HepG2 (cell line): ENCODE data around the gene CUL4A. TPM values are rescaled to one million over a fixed set of nuclear protein-coding genes. Genes with fewer than 3 reads are reported as not detected.
A peak's percentile ranks its signal among the peaks of the same experiment; 100 is the strongest.

ENCODE experiments used
- CBX2 ChIP-seq, 2 experiments: fragments of 200-600 bp in 1 of 2; sonication (generic); formaldehyde crosslinking in 1 of 2; IDR thresholded peaks; 2 replicates each; pipeline versions ENCODE4 v1.7.0 to v1.8.1; 2018 to 2022; ENCODE audit warnings: low read depth in 2 of 2, low read length in 1 of 2, mild to moderate bottlenecking in 1 of 2, missing genetic modification reagents in 1 of 2
- FOXO1 ChIP-seq: sonication (generic); formaldehyde crosslinking; IDR thresholded peaks from 2 replicates; pipeline ENCODE4 v1.4.0; 2020; ENCODE audit warnings: missing genetic modification reagents
- KAT7 ChIP-seq: IDR thresholded peaks from 2 replicates; pipeline ENCODE4 v1.6.1; 2018; ENCODE audit warnings: borderline replicate concordance, missing compliant biosample characterization
- KLF13 ChIP-seq: sonication (generic); formaldehyde crosslinking; IDR thresholded peaks from 2 replicates; pipeline ENCODE4 v1.4.0; 2020; ENCODE audit warnings: mild to moderate bottlenecking, missing genetic modification reagents
- KMT2A ChIP-seq: sonication (generic); formaldehyde crosslinking; IDR thresholded peaks from 2 replicates; pipeline ENCODE4 v1.4.0; 2020; ENCODE audit warnings: missing genetic modification reagents
- MEF2D ChIP-seq: sonication (generic); formaldehyde crosslinking; IDR thresholded peaks from 2 replicates; pipeline ENCODE4 v1.5.1; 2020; ENCODE audit warnings: mild to moderate bottlenecking, missing genetic modification reagents
- MTF1 ChIP-seq: sonication (generic); formaldehyde crosslinking; IDR thresholded peaks from 2 replicates; pipeline ENCODE4 v1.5.0; 2020; ENCODE audit warnings: missing genetic modification reagents
- NRL ChIP-seq: sonication (generic); formaldehyde crosslinking; IDR thresholded peaks from 2 replicates; pipeline ENCODE4 v1.5.0; 2020; ENCODE audit warnings: missing genetic modification reagents, mild to moderate bottlenecking, moderate library complexity, borderline replicate concordance
- ONECUT2 ChIP-seq: sonication (generic); formaldehyde crosslinking; IDR thresholded peaks from 2 replicates; pipeline ENCODE4 v1.4.0; 2020; ENCODE audit warnings: missing genetic modification reagents
- PHF20 ChIP-seq: sonication (generic); formaldehyde crosslinking; IDR thresholded peaks from 2 replicates; pipeline ENCODE4 v1.5.0; 2020; ENCODE audit warnings: mild to moderate bottlenecking, missing genetic modification reagents
- STAG1 ChIP-seq: sonication (generic); formaldehyde crosslinking; IDR thresholded peaks from 2 replicates; pipeline ENCODE4 v1.4.0; 2020; ENCODE audit warnings: missing genetic modification reagents
- XRCC5 ChIP-seq: fragments of 200-400 bp; formaldehyde crosslinking; optimal IDR thresholded peaks from 2 replicates; pipeline ENCODE3; 2017; ENCODE audit warnings: mild to moderate bottlenecking, low read length
- ZSCAN25 ChIP-seq: sonication (generic); formaldehyde crosslinking; IDR thresholded peaks from 2 replicates; pipeline ENCODE4 v1.8.0; 2022; ENCODE audit warnings: mild to moderate bottlenecking, missing genetic modification reagents
- polyA plus RNA-seq, 8 experiments: library from polyadenylated mRNA; depleted of rRNA in 3 of 8; stranded (reverse) in 7 of 8; unstranded in 1 of 8; fragments of >200 nt; fragmentation: Illumina TruSeq in 4 of 8; extraction: Trizol in 4 of 8; gene quantifications; 2 replicates each; pipeline versions ENCODE4 v1.2.1 to v1.2.3, GENCODE V29; 2011 to 2016; ENCODE audit warnings: low read depth in 4 of 8, missing spikeins in 1 of 8, mixed read lengths in 1 of 8; ENCODE audit not compliant: insufficient read depth in 1 of 8
- total RNA-seq, 5 experiments: library from RNA; depleted of rRNA; stranded (reverse); fragments of >200 nt; fragmentation: Illumina TruSeq; extraction: Trizol; gene quantifications; 2 replicates each; pipeline ENCODE4 v1.2.3, GENCODE V29; 2016; ENCODE audit warnings: low read depth in 1 of 5
- TF ChIP-seq, protein P1 (sequence below): sonication (generic); formaldehyde crosslinking; IDR thresholded peaks from 2 replicates; pipeline ENCODE4 v1.4.0; 2020; ENCODE audit warnings: missing genetic modification reagents
- TF ChIP-seq, protein P2 (sequence below): sonication (generic); formaldehyde crosslinking; IDR thresholded peaks from 2 replicates; pipeline ENCODE4 v1.5.0; 2020; ENCODE audit warnings: missing genetic modification reagents, mild to moderate bottlenecking, borderline replicate concordance
- TF ChIP-seq, protein P3 (sequence below): sonication (generic); formaldehyde crosslinking; IDR thresholded peaks from 2 replicates; pipeline ENCODE4 v1.5.1; 2020; ENCODE audit warnings: mild to moderate bottlenecking, missing genetic modification reagents, borderline replicate concordance
- TF ChIP-seq, protein P4 (sequence below): sonication (generic); formaldehyde crosslinking; conservative IDR thresholded peaks from 2 replicates; pipeline ENCODE4 v1.4.0; 2020; ENCODE audit warnings: missing genetic modification reagents
- TF ChIP-seq, protein P5 (sequence below): sonication (generic); formaldehyde crosslinking; IDR thresholded peaks from 2 replicates; pipeline ENCODE4 v1.8.1; 2023; ENCODE audit warnings: mild to moderate bottlenecking, moderate library complexity, missing genetic modification reagents

CUL4A gene
- total and polyA plus RNA-seq, 2 of the 13 experiments (the other 11 are each of a cell fraction or from before 2014, with no cell fraction given), result 51.2 to 75.3 TPM

DNA sequence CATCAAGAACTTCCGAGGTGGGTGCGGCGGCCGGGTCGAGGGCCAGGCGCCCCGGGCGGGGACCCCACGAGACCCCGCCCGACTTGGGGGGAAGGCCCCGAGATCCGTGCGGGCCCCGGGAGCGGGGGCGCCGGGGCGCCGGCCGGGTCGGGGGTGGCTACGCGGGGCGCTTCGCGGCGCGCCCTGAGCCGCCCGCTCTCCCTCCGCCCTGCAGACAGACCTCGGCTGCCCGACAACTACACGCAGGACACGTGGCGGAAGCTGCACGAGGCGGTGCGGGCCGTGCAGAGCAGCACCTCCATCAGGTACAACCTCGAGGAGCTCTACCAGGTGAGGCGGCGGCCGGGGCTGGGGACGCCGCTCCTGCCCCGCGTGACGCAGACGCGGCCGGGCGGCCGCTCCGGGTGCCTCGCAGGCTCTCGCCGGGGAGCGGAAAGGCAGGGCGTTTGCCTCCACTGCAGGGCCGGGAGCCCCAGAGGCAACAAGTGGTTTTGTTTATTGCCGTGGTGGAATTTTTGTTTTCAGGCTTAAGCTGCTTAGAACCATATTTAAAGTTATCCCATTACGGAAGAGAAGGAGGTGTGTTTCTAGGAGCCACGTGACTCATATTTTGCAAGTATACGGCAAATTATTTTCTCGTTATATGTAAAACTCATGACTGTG is 477 bp downstream of the CUL4A start (continued):
- TF ChIP-seq, protein P1, sequence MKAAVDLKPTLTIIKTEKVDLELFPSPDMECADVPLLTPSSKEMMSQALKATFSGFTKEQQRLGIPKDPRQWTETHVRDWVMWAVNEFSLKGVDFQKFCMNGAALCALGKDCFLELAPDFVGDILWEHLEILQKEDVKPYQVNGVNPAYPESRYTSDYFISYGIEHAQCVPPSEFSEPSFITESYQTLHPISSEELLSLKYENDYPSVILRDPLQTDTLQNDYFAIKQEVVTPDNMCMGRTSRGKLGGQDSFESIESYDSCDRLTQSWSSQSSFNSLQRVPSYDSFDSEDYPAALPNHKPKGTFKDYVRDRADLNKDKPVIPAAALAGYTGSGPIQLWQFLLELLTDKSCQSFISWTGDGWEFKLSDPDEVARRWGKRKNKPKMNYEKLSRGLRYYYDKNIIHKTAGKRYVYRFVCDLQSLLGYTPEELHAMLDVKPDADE, result no peak
- TF ChIP-seq PHF20 (CRISPR knock-in tag), result peak; percentile 39; the same call in 1 of the 2 replicates
- TF ChIP-seq NRL (CRISPR knock-in tag), result peak; percentile 62; the same call in 1 of the 2 replicates
- no peak for TF ChIP-seq FOXO1 (CRISPR knock-in tag)
- TF ChIP-seq, protein P2, sequence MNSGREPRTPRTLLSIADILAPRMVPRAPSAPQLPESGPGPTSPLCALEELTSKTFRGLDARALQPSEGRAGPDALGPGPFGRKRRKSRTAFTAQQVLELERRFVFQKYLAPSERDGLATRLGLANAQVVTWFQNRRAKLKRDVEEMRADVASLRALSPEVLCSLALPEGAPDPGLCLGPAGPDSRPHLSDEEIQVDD, result peak; percentile 83; the same call in 1 of the 2 replicates
- no peak for TF ChIP-seq KLF13 (CRISPR knock-in tag)
- TF ChIP-seq STAG1 (CRISPR knock-in tag), result 0 out of 2 replicates have a peak, but pooled peaks have one; percentile 4
- no peak for TF ChIP-seq MEF2D (CRISPR knock-in tag)
- TF ChIP-seq XRCC5, result no peak
- peak; percentile 70; the same call in 1 of the 2 replicates for TF ChIP-seq MTF1 (CRISPR knock-in tag)
- TF ChIP-seq CBX2 (IDR thresholded peaks at IDR 0.05; ENCODE audit: low read depth, low read length), result no peak
- TF ChIP-seq CBX2 (CRISPR knock-in tag; IDR thresholded peaks at IDR 0.05; ENCODE audit: low read depth), result no peak
- TF ChIP-seq, protein P3, sequence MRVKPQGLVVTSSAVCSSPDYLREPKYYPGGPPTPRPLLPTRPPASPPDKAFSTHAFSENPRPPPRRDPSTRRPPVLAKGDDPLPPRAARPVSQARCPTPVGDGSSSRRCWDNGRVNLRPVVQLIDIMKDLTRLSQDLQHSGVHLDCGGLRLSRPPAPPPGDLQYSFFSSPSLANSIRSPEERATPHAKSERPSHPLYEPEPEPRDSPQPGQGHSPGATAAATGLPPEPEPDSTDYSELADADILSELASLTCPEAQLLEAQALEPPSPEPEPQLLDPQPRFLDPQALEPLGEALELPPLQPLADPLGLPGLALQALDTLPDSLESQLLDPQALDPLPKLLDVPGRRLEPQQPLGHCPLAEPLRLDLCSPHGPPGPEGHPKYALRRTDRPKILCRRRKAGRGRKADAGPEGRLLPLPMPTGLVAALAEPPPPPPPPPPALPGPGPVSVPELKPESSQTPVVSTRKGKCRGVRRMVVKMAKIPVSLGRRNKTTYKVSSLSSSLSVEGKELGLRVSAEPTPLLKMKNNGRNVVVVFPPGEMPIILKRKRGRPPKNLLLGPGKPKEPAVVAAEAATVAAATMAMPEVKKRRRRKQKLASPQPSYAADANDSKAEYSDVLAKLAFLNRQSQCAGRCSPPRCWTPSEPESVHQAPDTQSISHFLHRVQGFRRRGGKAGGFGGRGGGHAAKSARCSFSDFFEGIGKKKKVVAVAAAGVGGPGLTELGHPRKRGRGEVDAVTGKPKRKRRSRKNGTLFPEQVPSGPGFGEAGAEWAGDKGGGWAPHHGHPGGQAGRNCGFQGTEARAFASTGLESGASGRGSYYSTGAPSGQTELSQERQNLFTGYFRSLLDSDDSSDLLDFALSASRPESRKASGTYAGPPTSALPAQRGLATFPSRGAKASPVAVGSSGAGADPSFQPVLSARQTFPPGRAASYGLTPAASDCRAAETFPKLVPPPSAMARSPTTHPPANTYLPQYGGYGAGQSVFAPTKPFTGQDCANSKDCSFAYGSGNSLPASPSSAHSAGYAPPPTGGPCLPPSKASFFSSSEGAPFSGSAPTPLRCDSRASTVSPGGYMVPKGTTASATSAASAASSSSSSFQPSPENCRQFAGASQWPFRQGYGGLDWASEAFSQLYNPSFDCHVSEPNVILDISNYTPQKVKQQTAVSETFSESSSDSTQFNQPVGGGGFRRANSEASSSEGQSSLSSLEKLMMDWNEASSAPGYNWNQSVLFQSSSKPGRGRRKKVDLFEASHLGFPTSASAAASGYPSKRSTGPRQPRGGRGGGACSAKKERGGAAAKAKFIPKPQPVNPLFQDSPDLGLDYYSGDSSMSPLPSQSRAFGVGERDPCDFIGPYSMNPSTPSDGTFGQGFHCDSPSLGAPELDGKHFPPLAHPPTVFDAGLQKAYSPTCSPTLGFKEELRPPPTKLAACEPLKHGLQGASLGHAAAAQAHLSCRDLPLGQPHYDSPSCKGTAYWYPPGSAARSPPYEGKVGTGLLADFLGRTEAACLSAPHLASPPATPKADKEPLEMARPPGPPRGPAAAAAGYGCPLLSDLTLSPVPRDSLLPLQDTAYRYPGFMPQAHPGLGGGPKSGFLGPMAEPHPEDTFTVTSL (CRISPR knock-in tag), result no peak
- 0 out of 2 replicates have a peak, but pooled peaks have one; percentile 26 for TF ChIP-seq KMT2A
- TF ChIP-seq ZSCAN25 (CRISPR knock-in tag), result no peak
- TF ChIP-seq, protein P4, sequence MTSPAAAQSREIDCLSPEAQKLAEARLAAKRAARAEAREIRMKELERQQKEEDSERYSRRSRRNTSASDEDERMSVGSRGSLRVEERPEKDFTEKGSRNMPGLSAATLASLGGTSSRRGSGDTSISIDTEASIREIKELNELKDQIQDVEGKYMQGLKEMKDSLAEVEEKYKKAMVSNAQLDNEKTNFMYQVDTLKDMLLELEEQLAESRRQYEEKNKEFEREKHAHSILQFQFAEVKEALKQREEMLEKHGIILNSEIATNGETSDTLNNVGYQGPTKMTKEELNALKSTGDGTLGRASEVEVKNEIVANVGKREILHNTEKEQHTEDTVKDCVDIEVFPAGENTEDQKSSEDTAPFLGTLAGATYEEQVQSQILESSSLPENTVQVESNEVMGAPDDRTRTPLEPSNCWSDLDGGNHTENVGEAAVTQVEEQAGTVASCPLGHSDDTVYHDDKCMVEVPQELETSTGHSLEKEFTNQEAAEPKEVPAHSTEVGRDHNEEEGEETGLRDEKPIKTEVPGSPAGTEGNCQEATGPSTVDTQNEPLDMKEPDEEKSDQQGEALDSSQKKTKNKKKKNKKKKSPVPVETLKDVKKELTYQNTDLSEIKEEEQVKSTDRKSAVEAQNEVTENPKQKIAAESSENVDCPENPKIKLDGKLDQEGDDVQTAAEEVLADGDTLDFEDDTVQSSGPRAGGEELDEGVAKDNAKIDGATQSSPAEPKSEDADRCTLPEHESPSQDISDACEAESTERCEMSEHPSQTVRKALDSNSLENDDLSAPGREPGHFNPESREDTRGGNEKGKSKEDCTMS (CRISPR knock-in tag), result no peak
- TF ChIP-seq ONECUT2 (CRISPR knock-in tag), result no peak
- TF ChIP-seq, protein P5, sequence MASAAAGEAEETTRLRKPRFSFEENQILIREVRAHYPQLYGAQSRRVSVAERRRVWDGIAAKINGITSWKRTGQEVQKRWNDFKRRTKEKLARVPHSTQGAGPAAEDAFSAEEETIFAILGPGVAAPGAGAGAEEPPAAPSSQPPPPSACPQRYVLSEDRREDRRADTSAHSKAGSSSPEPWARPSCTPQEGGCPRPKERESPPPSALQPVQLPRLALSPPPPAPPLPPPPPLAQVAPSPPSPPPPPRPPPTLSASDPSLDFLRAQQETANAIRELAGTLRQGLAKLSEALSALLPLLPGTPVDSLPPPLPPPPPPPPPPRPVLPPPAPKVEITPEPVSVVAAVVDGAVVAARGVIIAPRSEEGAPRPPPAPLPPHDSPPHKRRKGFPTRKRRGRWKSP (CRISPR knock-in tag), result no peak
- peak; percentile 66; the same call in 1 of the 2 replicates for TF ChIP-seq KAT7 (CRISPR knock-in tag)
